H1 (cell line): ENCODE measurements around the gene GAN. TPM values are rescaled to one million over a fixed set of nuclear protein-coding genes. Genes with fewer than 3 reads are reported as not detected.

Experiments
- CTCF ChIA-PET: fragments of 300-600 bp; sonication (Branson Sonifier 250); formaldehyde crosslinking; loops from one replicate; lab custom pipeline; 2021; ENCODE audit not compliant: partially characterized antibody; lab: Charles Lee
- POLR2A ChIA-PET: fragments of 300-600 bp; sonication (Branson Sonifier 250); formaldehyde crosslinking; loops from one replicate; lab custom pipeline; 2021; ENCODE audit warnings: inconsistent platforms; ENCODE audit not compliant: partially characterized antibody; lab: Charles Lee
- DNase-seq, 2 experiments: peaks; one replicate each; pipeline versions ENCODE4 v3.0.0 to v3.0.0-alpha.2; 2010 to 2022; ENCODE audit warnings: low spot score in 2 of 2, low read depth in 1 of 2, mixed read lengths in 1 of 2
- FAIRE-seq: peaks from 2 replicates; lab custom pipeline; 2011; peaks lifted over from hg19 to GRCh38; lab: Jason Lieb, UNC
- H2AFZ ChIP-seq: 2 replicates; pipeline ENCODE4 v1.8.1; 2012; ENCODE audit warnings: low read length, inconsistent platforms
- H2AK5ac ChIP-seq: 2 replicates; pipeline ENCODE4 v1.6.1; 2013; ENCODE audit warnings: low read depth, low read length
- H2BK120ac ChIP-seq: replicated peaks from 2 replicates; pipeline ENCODE3; 2013; ENCODE audit warnings: low read depth, low read length, inconsistent platforms
- H2BK12ac ChIP-seq: 2 replicates; pipeline ENCODE4 v1.6.1; 2013; ENCODE audit warnings: low read depth, low read length
- H2BK15ac ChIP-seq: 2 replicates; pipeline ENCODE4 v1.6.1; 2013; ENCODE audit warnings: low read length
- H2BK20ac ChIP-seq: 2 replicates; pipeline ENCODE4 v1.6.1; 2013; ENCODE audit warnings: low read length
- H2BK5ac ChIP-seq: 2 replicates; pipeline ENCODE4 v1.6.1; 2013; ENCODE audit warnings: low read depth, low read length
- H3K14ac ChIP-seq: 2 replicates; pipeline ENCODE4 v1.6.1; 2013; ENCODE audit warnings: inconsistent platforms; ENCODE audit not compliant: insufficient read length
- H3K18ac ChIP-seq: 2 replicates; pipeline ENCODE4 v1.6.1; 2013; ENCODE audit warnings: low read length; ENCODE audit errors: extremely low read depth
- H3K23ac ChIP-seq: 2 replicates; pipeline ENCODE4 v1.6.1; 2013; ENCODE audit warnings: inconsistent platforms; ENCODE audit not compliant: insufficient read length
- H3K23me2 ChIP-seq: 2 replicates; pipeline ENCODE4 v1.6.1; 2013; ENCODE audit warnings: low read depth, low read length
- H3K27ac ChIP-seq: 2 replicates; pipeline ENCODE4 v1.6.1; 2011; ENCODE audit warnings: low read depth, low read length, inconsistent platforms
- H3K27me3 ChIP-seq, 4 experiments: replicated peaks in 1 of 4; 1 replicate in 1 of 4; 2 replicates in 3 of 4; pipeline versions ENCODE4 v1.6.1 to v1.8.1; 2011 to 2013; ENCODE audit warnings: low read length in 3 of 4, mild to moderate bottlenecking in 3 of 4, inconsistent platforms in 2 of 4, mixed read lengths in 2 of 4, moderate library complexity in 1 of 4; ENCODE audit not compliant: control insufficient read depth in 3 of 4, insufficient read depth in 3 of 4; ENCODE audit errors: extremely low read depth in 1 of 4
- H3K36me3 ChIP-seq, 4 experiments: 2 replicates each; pipeline versions ENCODE4 v1.6.1 to v1.8.1; 2011 to 2013; ENCODE audit warnings: mild to moderate bottlenecking in 4 of 4, low read length in 3 of 4, moderate library complexity in 2 of 4, control low read depth in 1 of 4, inconsistent platforms in 1 of 4; ENCODE audit not compliant: insufficient read depth in 4 of 4, control insufficient read depth in 2 of 4
- H3K4ac ChIP-seq: replicated peaks from 2 replicates; pipeline ENCODE3; 2013; ENCODE audit warnings: low read length, low read depth, mixed read lengths, inconsistent platforms; ENCODE audit not compliant: insufficient read length
- H3K4me1 ChIP-seq, 4 experiments: replicated peaks in 1 of 4; 1 replicate in 1 of 4; 2 replicates in 3 of 4; pipeline versions ENCODE4 v1.6.1 to v1.8.1; 2011 to 2013; ENCODE audit warnings: low read length in 3 of 4, inconsistent platforms in 2 of 4, mixed read lengths in 1 of 4; ENCODE audit not compliant: insufficient read depth in 4 of 4, control insufficient read depth in 3 of 4
- H3K4me2 ChIP-seq, 2 experiments: 2 replicates each; pipeline versions ENCODE4 v1.6.1 to v1.8.1; 2011 to 2013; ENCODE audit warnings: low read depth in 2 of 2, low read length in 2 of 2, control low read depth in 1 of 2, inconsistent platforms in 1 of 2, mild to moderate bottlenecking in 1 of 2; ENCODE audit not compliant: insufficient read depth in 1 of 2
- H3K4me3 ChIP-seq, 4 experiments: fragments of 200-600, 300-600 bp in 1 of 4; sonication (generic), shearing (Covaris generic), sonication (Bioruptor Twin) in 1 of 4; 2 replicates each; pipeline versions ENCODE4 v1.5.1 to v1.8.1; 2011 to 2016; ENCODE audit warnings: low read length in 4 of 4, low read depth in 3 of 4, control low read depth in 2 of 4, inconsistent platforms in 2 of 4, mild to moderate bottlenecking in 2 of 4, mixed read lengths in 1 of 4, moderate library complexity in 1 of 4; ENCODE audit not compliant: insufficient read depth in 2 of 4; ENCODE audit errors: extremely low read depth in 1 of 4
- H3K56ac ChIP-seq: replicated peaks from 2 replicates; pipeline ENCODE3; 2013; ENCODE audit warnings: low read depth, mild to moderate bottlenecking, mixed read lengths, low read length, inconsistent platforms; ENCODE audit not compliant: insufficient read length
- H3K79me1 ChIP-seq: 2 replicates; pipeline ENCODE4 v1.6.1; 2013; ENCODE audit warnings: low read depth, low read length, control low read depth
- H3K79me2 ChIP-seq, 2 experiments: 2 replicates each; pipeline versions ENCODE4 v1.6.1 to v1.8.1; 2012 to 2013; ENCODE audit warnings: low read length in 2 of 2, mild to moderate bottlenecking in 2 of 2, inconsistent platforms in 1 of 2; ENCODE audit not compliant: insufficient read depth in 2 of 2, control insufficient read depth in 1 of 2
- H3K9ac ChIP-seq, 4 experiments: replicated peaks in 1 of 4; 1 replicate in 1 of 4; 2 replicates in 3 of 4; pipeline versions ENCODE4 v1.6.1 to v1.8.1; 2011 to 2013; ENCODE audit warnings: low read depth in 3 of 4, low read length in 3 of 4, control low read depth in 2 of 4, mild to moderate bottlenecking in 2 of 4, moderate library complexity in 2 of 4, inconsistent platforms in 1 of 4; ENCODE audit errors: extremely low read depth in 1 of 4
- H3K9me3 ChIP-seq, 2 experiments: 2 replicates each; pipeline versions ENCODE4 v1.6.1 to v1.8.1; 2012 to 2013; ENCODE audit warnings: mild to moderate bottlenecking in 2 of 2, moderate library complexity in 2 of 2, control low read depth in 1 of 2, inconsistent platforms in 1 of 2, low read depth in 1 of 2, low read length in 1 of 2, mixed read lengths in 1 of 2; ENCODE audit not compliant: insufficient read depth in 2 of 2
- H4K20me1 ChIP-seq, 2 experiments: replicated peaks in 1 of 2; 2 replicates each; pipeline versions ENCODE3 to v1.8.1; 2011 to 2013; ENCODE audit warnings: inconsistent platforms in 2 of 2, low read length in 2 of 2, mild to moderate bottlenecking in 1 of 2; ENCODE audit not compliant: insufficient read depth in 2 of 2, control insufficient read depth in 1 of 2
- H4K5ac ChIP-seq: 2 replicates; pipeline ENCODE4 v1.6.1; 2013; ENCODE audit warnings: low read length, low read depth, mixed read lengths, inconsistent platforms; ENCODE audit not compliant: insufficient read length
- H4K8ac ChIP-seq: 2 replicates; pipeline ENCODE4 v1.8.0; 2013; ENCODE audit warnings: mild to moderate bottlenecking, moderate library complexity, low read length, inconsistent platforms; ENCODE audit not compliant: insufficient read depth; ENCODE audit errors: extremely low read depth
- H4K91ac ChIP-seq: replicated peaks from 2 replicates; pipeline ENCODE3; 2013; ENCODE audit warnings: low read length, mixed read lengths, inconsistent platforms; ENCODE audit not compliant: insufficient read length
- CBX5 ChIP-seq: fragments of 300-800, 300-1000 bp; sonication (generic); IDR thresholded peaks from 2 replicates; pipeline ENCODE4 v1.7.1; 2016; ENCODE audit warnings: antibody characterized with exemption, low read length, low read depth
- HDAC2 ChIP-seq, 2 experiments: fragments of 300-600 bp in 1 of 2; sonication (generic) in 1 of 2; IDR thresholded peaks; 2 replicates each; pipeline ENCODE4 v1.6.1; 2011 to 2012; ENCODE audit warnings: low read depth in 2 of 2, low read length in 2 of 2, mild to moderate bottlenecking in 2 of 2, moderate library complexity in 2 of 2, borderline replicate concordance in 1 of 2, inconsistent platforms in 1 of 2
- RAD21 ChIP-seq, 2 experiments: IDR thresholded peaks in 1 of 2; conservative IDR thresholded peaks in 1 of 2; 2 replicates each; pipeline ENCODE4 v1.6.1; 2011; ENCODE audit warnings: low read depth in 2 of 2, low read length in 2 of 2, improper control_type of control experiment in 1 of 2, inconsistent platforms in 1 of 2, mild to moderate bottlenecking in 1 of 2, moderate library complexity in 1 of 2
- RNF2 ChIP-seq: fragments of 200-900, 300-1000 bp; sonication (generic); IDR thresholded peaks from 2 replicates; pipeline ENCODE4 v1.7.1; 2016; ENCODE audit warnings: borderline replicate concordance, low read depth, mild to moderate bottlenecking, antibody characterized with exemption, low read length; ENCODE audit not compliant: poor library complexity, severe bottlenecking; ENCODE audit errors: missing control alignments
- SIX5 ChIP-seq: IDR thresholded peaks from 2 replicates; pipeline ENCODE4 v1.6.1; 2011; ENCODE audit warnings: mild to moderate bottlenecking, low read depth, low read length
- SP1 ChIP-seq: IDR thresholded peaks from 2 replicates; pipeline ENCODE4 v1.6.1; 2011; ENCODE audit warnings: low read depth, low read length
- TAF7 ChIP-seq: optimal IDR thresholded peaks from 2 replicates; pipeline ENCODE3; 2011; ENCODE audit warnings: low read depth, mild to moderate bottlenecking, inconsistent platforms, low read length, moderate library complexity, borderline replicate concordance
- TEAD4 ChIP-seq: IDR thresholded peaks from 2 replicates; pipeline ENCODE4 v1.6.1; 2012; ENCODE audit warnings: low read depth, low read length, inconsistent platforms, mixed read lengths
- WGBS, 2 experiments: shearing (Covaris generic) in 1 of 2; methylation state at CpG; one replicate each; pipeline versions ENCODE4 v1.1.6 to v1.1.7; 2013 to 2015; ENCODE audit warnings: low lambda C conversion rate in 2 of 2, mixed read lengths in 2 of 2, inconsistent platforms in 1 of 2, low coverage in 1 of 2, missing lambda C conversion rate in 1 of 2; ENCODE audit not compliant: insufficient replicate concordance in 2 of 2, insufficient coverage in 1 of 2, insufficient read length in 1 of 2; ENCODE audit errors: extremely low coverage in 1 of 2, missing lambda C conversion rate in 1 of 2; 5-methylcytosine and 5-hydroxymethylcytosine counted together
- polyA plus RNA-seq, 7 experiments: library from polyadenylated mRNA; depleted of rRNA in 3 of 7; stranded (reverse) in 5 of 7; unstranded in 2 of 7; fragments of >200 nt in 5 of 7; fragments of 200-250 nt in 2 of 7; gene quantifications; 1 replicate in 5 of 7; 2 replicates in 1 of 7; 4 replicates in 1 of 7; pipeline versions ENCODE4 v1.2.1 to v1.2.3, GENCODE V29; 2011 to 2013; ENCODE audit warnings: missing spikeins in 2 of 7, mixed read lengths in 2 of 7
- total RNA-seq: library from RNA; stranded (reverse); fragmentation: NEBNext Ultra II Directional; extraction: Animal tissue kit (Norgen Biotek cat#: 25700); gene quantifications from 2 replicates; pipeline ENCODE4 v1.2.1, GENCODE V29; 2021

Gene GAN
- total and polyA plus RNA-seq, 2 of the 8 experiments (the other 6 are each of a cell fraction or from before 2014, with no cell fraction given), result 4.5 to 23.9 TPM

DNA sequence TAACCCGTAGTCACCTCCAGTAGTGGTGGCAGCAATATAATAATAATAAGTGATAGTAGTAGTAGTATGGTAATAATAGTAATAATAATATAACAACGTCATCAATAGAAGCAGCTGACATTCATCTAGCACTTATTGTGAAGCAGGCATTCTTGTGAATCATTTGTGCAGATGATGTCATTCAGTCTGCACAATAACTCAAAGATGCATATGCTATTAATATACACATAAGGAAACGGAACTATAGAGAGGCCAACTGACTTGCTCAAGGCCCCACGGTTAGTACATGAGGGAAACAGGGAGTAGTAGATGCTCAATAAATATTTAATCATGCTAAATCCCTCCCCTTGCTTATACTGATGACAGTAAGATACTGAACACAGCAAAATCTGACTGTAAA is 35.4 kb upstream of the GAN start:
- H2BK20ac ChIP-seq, result no peak overlapping the region
- ChIA-PET CTCF (interaction anchor here (0.6 to 1.0 kb wide), 3 partner anchors 17 to 218 kb away, joined by 3 to 6 read pairs (median 3); no protein-coding TSS in a partner anchor), POLR2A (interaction anchor here (2.8 kb wide), 1 partner anchor 34 kb away, joined by 10 read pairs; the partner anchor contains the start of gene GAN)
- H3K56ac ChIP-seq, result no peak overlapping the region
- no peaks in the 10 kb centered on the region for H3K79me2 ChIP-seq
- no peaks in the 10 kb centered on the region for H3K9me3 ChIP-seq
- H2AFZ ChIP-seq, result no peak overlapping the region
- no peaks in the 10 kb centered on the region for H3K23me2 ChIP-seq
- no peak overlapping the region for H3K9ac ChIP-seq
- no peak overlapping the region for H2AK5ac ChIP-seq
- no peak overlapping the region for H3K23ac ChIP-seq
- DNase-seq, result no peak
- TF ChIP-seq SP1 (no peak), RAD21 (IDR thresholded peaks at IDR 0.05 in 1 of 2, conservative IDR thresholded peaks at IDR 0.05 in 1 of 2; ENCODE audit: low read depth in 2 of 2, low read length in 2 of 2) (no peak), RNF2 (no peak), TEAD4 (no peak), SIX5 (no peak), CBX5 (no peak), HDAC2 (IDR thresholded peaks at IDR 0.05; ENCODE audit: borderline replicate concordance in 1 of 2, low read depth in 2 of 2, low read length in 2 of 2) (no peak), TAF7 (no peak)
- H4K8ac ChIP-seq, result no peak overlapping the region
- no peak overlapping the region for H3K14ac ChIP-seq
- no peak overlapping the region for H4K5ac ChIP-seq
- no peak overlapping the region for H3K4me2 ChIP-seq
- FAIRE-seq, result no peak
- no peak overlapping the region for H2BK15ac ChIP-seq
- H2BK5ac ChIP-seq, result no peak overlapping the region
- no peak overlapping the region for H2BK120ac ChIP-seq
- 84% methylated on average over 4 of the region's 4 CpGs; no CpG with 5 or more reads in 1 of the 2 experiments for WGBS, 2 experiments
- H3K18ac ChIP-seq, result no peak overlapping the region
- no peak overlapping the region for H3K4me3 ChIP-seq
- no peaks in the 10 kb centered on the region for H4K20me1 ChIP-seq
- H3K27ac ChIP-seq, result no peak overlapping the region
- H3K36me3 ChIP-seq, result no peaks in the 10 kb centered on the region
- no peak overlapping the region for H2BK12ac ChIP-seq
- H3K79me1 ChIP-seq, result no peaks in the 10 kb centered on the region
- H4K91ac ChIP-seq, result no peak overlapping the region
- peaks cover 0 to 3% (median 0%) of the 10 kb centered on the region in 4 experiments; a peak in 1 of 7 replicates for H3K4me1 ChIP-seq
- H3K4ac ChIP-seq, result no peak overlapping the region
- no peaks in the 10 kb centered on the region for H3K27me3 ChIP-seq
